PC-3 (cell line): ENCODE results near the gene CLEC16A. TPM values are rescaled to one million over a fixed set of nuclear protein-coding genes. Genes with fewer than 3 reads are reported as not detected.
A peak's percentile ranks its signal among the peaks of the same experiment; 100 is the strongest.

ENCODE experiments used
- ATAC-seq: fragments of 200-7000 bp; cut with Tn5 transposase; 2 replicates; pipeline ENCODE4 v1.9.1; 2020; ENCODE audit warnings: mild to moderate bottlenecking, moderate library complexity
- BruUV-seq: library from RNA; stranded (reverse); fragments of 400-500 nt; replicated peaks from 2 replicates; lab custom pipeline; 2021; lab: Mats Ljungman, UMichigan
- CTCF ChIA-PET: fragments of 300-600 bp; sonication (Branson Sonifier 250); formaldehyde crosslinking; loops from one replicate; lab custom pipeline; 2022; ENCODE audit warnings: antibody characterized with exemption; lab: Charles Lee
- POLR2A ChIA-PET: fragments of 300-600 bp; sonication (Branson Sonifier 250); formaldehyde crosslinking; loops from one replicate; lab custom pipeline; 2022; ENCODE audit warnings: antibody characterized with exemption; ENCODE audit not compliant: unreplicated experiment; lab: Charles Lee
- DNase-seq: peaks from one replicate; pipeline ENCODE4 v3.0.0-alpha.2; 2015
- H2AFZ ChIP-seq: fragments of 300-600 bp; sonication (generic); 2 replicates; pipeline ENCODE4 v1.6.0; 2016; ENCODE audit warnings: antibody characterized with exemption, low read length
- H3F3A ChIP-seq: fragments of 300-600 bp; sonication (generic); one replicate; pipeline ENCODE4 v1.6.0; 2017; ENCODE audit warnings: antibody characterized with exemption, low read length, control low read depth, mild to moderate bottlenecking; ENCODE audit not compliant: unreplicated experiment
- H3K27ac ChIP-seq: fragments of 300-600 bp; sonication (generic); 2 replicates; pipeline ENCODE4 v1.5.1; 2016; ENCODE audit warnings: mild to moderate bottlenecking, low read length
- H3K27me3 ChIP-seq: fragments of 300-600 bp; sonication (generic); 2 replicates; pipeline ENCODE4 v1.6.1; 2016; ENCODE audit warnings: low read length, mixed read lengths
- H3K36me3 ChIP-seq: fragments of 300-600 bp; sonication (generic); 2 replicates; pipeline ENCODE4 v1.6.1; 2016; ENCODE audit warnings: low read depth, mixed run types, low read length, mixed read lengths
- H3K4me1 ChIP-seq: fragments of 300-600 bp; sonication (generic); 2 replicates; pipeline ENCODE4 v1.5.1; 2016; ENCODE audit warnings: low read length; ENCODE audit not compliant: insufficient read depth
- H3K4me2 ChIP-seq: fragments of 300-600 bp; sonication (generic); 2 replicates; pipeline ENCODE4 v1.6.0; 2016; ENCODE audit warnings: low read length
- H3K4me3 ChIP-seq: fragments of 300-600 bp; sonication (generic); 2 replicates; pipeline ENCODE4 v1.5.1; 2016; ENCODE audit warnings: mild to moderate bottlenecking, low read length, mixed read lengths
- H3K79me2 ChIP-seq: fragments of 300-600 bp; sonication (generic); 2 replicates; pipeline ENCODE4 v1.6.1; 2017; ENCODE audit warnings: low read length, mixed read lengths
- H3K9ac ChIP-seq: fragments of 300-600 bp; sonication (generic); 2 replicates; pipeline ENCODE4 v1.6.0; 2016; ENCODE audit warnings: mild to moderate bottlenecking, low read length
- H3K9me2 ChIP-seq: fragments of 300-600 bp; sonication (generic); replicated peaks from 2 replicates; pipeline ENCODE4 v1.6.1; 2016; ENCODE audit warnings: mixed run types, low read length, mixed read lengths
- H3K9me3 ChIP-seq: fragments of 300-600 bp; sonication (generic); 2 replicates; pipeline ENCODE4 v1.6.1; 2016; ENCODE audit warnings: low read length, mixed read lengths
- H4K20me1 ChIP-seq: fragments of 300-600 bp; sonication (generic); 2 replicates; pipeline ENCODE4 v1.6.1; 2016; ENCODE audit warnings: low read length, mixed read lengths
- EZH2 ChIP-seq: fragments of 300-600 bp; sonication (generic); IDR thresholded peaks from one replicate; pipeline ENCODE4 v1.6.1; 2017; ENCODE audit warnings: antibody characterized with exemption, mild to moderate bottlenecking, low read length; ENCODE audit not compliant: unreplicated experiment
- EZH2phosphoT487 ChIP-seq: fragments of 300-600 bp; sonication (generic); IDR thresholded peaks from 2 replicates; pipeline ENCODE4 v1.6.1; 2018; ENCODE audit warnings: mild to moderate bottlenecking, antibody characterized with exemption, low read length, borderline replicate concordance
- intact Hi-C: fragments of 100-400 bp; cut with micrococcal nuclease; formaldehyde crosslinking; loops from 2 replicates; pipeline ENCODE4 v1.9.0; 2023
- total RNA-seq: library from RNA; depleted of rRNA; stranded (reverse); fragments of >200 nt; gene quantifications from 2 replicates; pipeline ENCODE4 v1.2.3, GENCODE V29; 2014
- TF ChIP-seq, protein P1 (sequence below): fragments of 300-600 bp; sonication (generic); conservative IDR thresholded peaks from 2 replicates; pipeline ENCODE4 v1.5.1; 2017; ENCODE audit warnings: antibody characterized with exemption, low read depth, mild to moderate bottlenecking, low read length

The CLEC16A gene
- total RNA-seq, 1 experiment from 2014 or later, result 9.5 TPM

DNA sequence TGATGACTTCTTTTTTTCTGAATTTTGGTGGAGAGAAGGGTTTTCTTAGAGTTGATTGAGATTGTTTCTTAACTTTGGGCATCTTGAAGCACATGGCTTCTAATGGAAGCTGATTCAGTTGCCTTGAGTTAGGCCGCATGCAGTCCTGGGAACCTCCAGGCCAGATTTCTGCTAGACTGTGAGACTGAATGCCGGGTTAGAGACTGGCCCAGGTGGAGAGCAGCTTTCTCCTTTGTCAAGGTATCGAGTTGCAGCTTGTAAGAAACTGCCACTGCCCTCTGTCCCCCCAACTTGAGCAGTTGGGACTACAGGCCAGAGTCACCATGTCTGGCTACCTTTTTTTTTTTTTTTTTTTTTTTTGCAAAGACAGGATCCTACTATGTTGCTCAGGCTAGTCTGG, 77.6 kb downstream of the CLEC16A start:
- CTCF ChIA-PET, result no interaction called here
- Histone ChIP-seq H2AFZ (no peak overlapping the region), H3K79me2 (no peaks in the 10 kb centered on the region), H3K27me3 (no peaks in the 10 kb centered on the region), H3K4me3 (no peak overlapping the region), H3K9ac (no peak overlapping the region), H3F3A (no peaks in the 10 kb centered on the region), H3K9me3 (no peaks in the 10 kb centered on the region), H4K20me1 (no peaks in the 10 kb centered on the region), H3K9me2 (no peaks in the 10 kb centered on the region), H3K4me1 (peaks cover 12% of the 10 kb centered on the region), H3K36me3 (peaks cover 7% of the 10 kb centered on the region), H3K27ac (no peak overlapping the region), H3K4me2 (no peak overlapping the region)
- POLR2A ChIA-PET, result no interaction called here
- intact Hi-C loops, result no loop called here
- BruUV-seq, result no TSS peak
- no peak for DNase-seq
- TF ChIP-seq EZH2, result no peak
- ATAC-seq, result no peak

DNA sequence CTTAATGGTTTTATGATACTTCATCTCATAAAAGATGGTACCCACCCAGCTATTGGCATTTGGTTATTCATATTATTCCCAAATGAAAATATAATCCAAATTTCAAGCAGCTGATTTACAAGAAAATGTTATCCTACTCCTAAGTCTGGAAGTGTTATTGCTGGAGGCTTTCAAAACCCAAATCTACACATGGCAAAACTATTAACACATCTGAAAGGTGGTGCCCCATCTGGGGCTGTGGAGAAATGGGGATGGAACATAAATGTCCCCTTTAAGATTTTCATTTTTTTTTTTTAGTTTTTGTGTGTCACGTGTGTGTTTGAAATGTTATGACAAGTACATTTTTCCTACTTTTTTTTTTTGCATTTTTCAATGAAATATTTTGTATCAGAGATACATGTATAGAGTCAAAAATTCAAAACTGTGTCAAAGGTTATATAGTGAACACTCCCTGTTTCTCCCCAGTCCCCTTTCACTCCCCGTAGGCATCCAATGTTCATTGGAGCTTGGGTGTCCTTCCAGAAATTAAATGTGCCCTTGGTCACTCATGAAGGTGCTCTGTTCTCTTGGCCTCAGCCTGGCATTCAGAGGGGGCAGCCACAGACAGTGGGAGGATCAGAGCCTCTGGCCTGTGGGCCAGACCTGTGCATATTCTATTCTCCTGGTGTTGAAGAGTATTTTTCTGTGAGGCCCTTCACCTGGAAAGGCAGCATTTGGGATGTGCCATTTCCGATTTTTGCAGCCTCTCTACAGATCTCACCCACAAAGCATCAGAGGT, 79.1 kb downstream of the CLEC16A start:
- intact Hi-C loops, result no loop called here
- H3K27me3 ChIP-seq, result no peaks in the 10 kb centered on the region
- H3K4me1 ChIP-seq, result 0 out of 2 replicates have a peak, but pooled peaks cover 8% of the 10 kb centered on the region
- ChIA-PET CTCF (no interaction called here), POLR2A (no interaction called here)
- no peaks in the 10 kb centered on the region for H3K9me2 ChIP-seq
- BruUV-seq, result no TSS peak
- H3K27ac ChIP-seq, result no peak overlapping the region
- no peak overlapping the region for H3K4me2 ChIP-seq
- H3K79me2 ChIP-seq, result no peaks in the 10 kb centered on the region
- DNase-seq, result no peak
- TF ChIP-seq EZH2 (no peak), EZH2phosphoT487 (no peak)
- TF ChIP-seq, protein P1, sequence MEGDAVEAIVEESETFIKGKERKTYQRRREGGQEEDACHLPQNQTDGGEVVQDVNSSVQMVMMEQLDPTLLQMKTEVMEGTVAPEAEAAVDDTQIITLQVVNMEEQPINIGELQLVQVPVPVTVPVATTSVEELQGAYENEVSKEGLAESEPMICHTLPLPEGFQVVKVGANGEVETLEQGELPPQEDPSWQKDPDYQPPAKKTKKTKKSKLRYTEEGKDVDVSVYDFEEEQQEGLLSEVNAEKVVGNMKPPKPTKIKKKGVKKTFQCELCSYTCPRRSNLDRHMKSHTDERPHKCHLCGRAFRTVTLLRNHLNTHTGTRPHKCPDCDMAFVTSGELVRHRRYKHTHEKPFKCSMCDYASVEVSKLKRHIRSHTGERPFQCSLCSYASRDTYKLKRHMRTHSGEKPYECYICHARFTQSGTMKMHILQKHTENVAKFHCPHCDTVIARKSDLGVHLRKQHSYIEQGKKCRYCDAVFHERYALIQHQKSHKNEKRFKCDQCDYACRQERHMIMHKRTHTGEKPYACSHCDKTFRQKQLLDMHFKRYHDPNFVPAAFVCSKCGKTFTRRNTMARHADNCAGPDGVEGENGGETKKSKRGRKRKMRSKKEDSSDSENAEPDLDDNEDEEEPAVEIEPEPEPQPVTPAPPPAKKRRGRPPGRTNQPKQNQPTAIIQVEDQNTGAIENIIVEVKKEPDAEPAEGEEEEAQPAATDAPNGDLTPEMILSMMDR, result no peak
- peaks cover 7% of the 10 kb centered on the region for H3K36me3 ChIP-seq
- no peaks in the 10 kb centered on the region for H3F3A ChIP-seq
- H3K9me3 ChIP-seq, result no peaks in the 10 kb centered on the region
- no peak for ATAC-seq
- no peak overlapping the region for H3K9ac ChIP-seq
- no peaks in the 10 kb centered on the region for H4K20me1 ChIP-seq
- no peak overlapping the region for H3K4me3 ChIP-seq
- no peak overlapping the region for H2AFZ ChIP-seq

DNA sequence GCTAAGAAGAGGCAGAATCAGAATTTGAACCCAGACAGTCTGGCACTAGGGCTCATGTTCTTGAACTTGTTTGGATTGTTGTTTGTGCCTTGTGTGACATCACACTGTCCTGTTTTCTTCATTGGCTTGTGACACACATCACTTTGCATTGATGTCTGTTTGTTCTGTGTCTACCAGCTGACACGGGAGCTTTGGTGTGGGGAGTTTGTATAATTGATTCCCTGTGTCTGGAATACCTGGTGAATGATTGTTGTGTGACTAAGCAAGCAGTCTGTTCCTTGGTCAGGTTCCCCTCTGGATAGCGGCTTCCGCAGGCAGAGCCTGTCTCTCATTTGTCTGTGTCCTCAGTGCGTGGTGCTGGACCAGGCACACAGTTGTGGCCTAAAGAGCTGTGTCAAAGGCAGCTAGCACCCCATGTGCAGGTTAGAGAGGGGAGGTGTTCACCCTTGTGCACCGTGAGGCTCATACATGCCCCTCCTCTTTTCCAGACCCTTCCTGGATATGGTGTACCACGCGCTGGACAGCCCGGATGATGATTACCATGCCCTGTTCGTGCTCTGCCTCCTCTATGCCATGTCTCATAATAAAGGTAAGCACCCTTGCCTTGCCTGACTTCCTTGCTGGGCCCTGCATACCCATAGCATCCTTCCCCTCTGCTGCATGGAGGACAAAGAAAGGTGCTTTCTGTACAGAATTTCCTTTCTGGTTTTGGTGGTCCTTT, 80.1 kb downstream of the CLEC16A start:
- no peak for TF ChIP-seq EZH2
- TF ChIP-seq, protein P1, result no peak
- TF ChIP-seq EZH2phosphoT487, result no peak
- ATAC-seq (no peak; the same call in 1 of the 2 replicates), DNase-seq (peak; percentile 55)
- Histone ChIP-seq H3K4me3 (no peak overlapping the region), H4K20me1 (no peaks in the 10 kb centered on the region), H3F3A (no peaks in the 10 kb centered on the region), H3K27me3 (no peaks in the 10 kb centered on the region), H3K4me2 (no peak overlapping the region), H3K4me1 (peaks cover 13% of the 10 kb centered on the region), H3K9me3 (no peaks in the 10 kb centered on the region), H3K36me3 (peaks cover 9% of the 10 kb centered on the region), H3K27ac (no peak overlapping the region), H3K9me2 (no peaks in the 10 kb centered on the region), H3K9ac (no peak overlapping the region), H2AFZ (no peak overlapping the region), H3K79me2 (no peaks in the 10 kb centered on the region)
- CTCF ChIA-PET, result no interaction called here
- no TSS peak for BruUV-seq
- intact Hi-C loops, result no loop called here
- POLR2A ChIA-PET, result no interaction called here
